GM23248 (cell line): ENCODE results near the gene IPP. TPM values are rescaled to one million over a fixed set of nuclear protein-coding genes. Genes with fewer than 3 reads are reported as not detected.
"Not testable (repeated sequence)": the region's sequence is repeated elsewhere in the genome, so short reads cannot be mapped to it uniquely, and the experiment has no call there.

ENCODE experiments used
- DNase-seq: peaks from one replicate; pipeline ENCODE4 v3.0.0-alpha.2; 2015
- H2AFZ ChIP-seq: fragments of 200-600 bp; sonication (generic); 2 replicates; pipeline ENCODE4 v1.6.1; 2016; ENCODE audit warnings: antibody characterized with exemption
- H3F3A ChIP-seq: fragments of 200-600 bp; sonication (generic); 2 replicates; pipeline ENCODE4 v1.6.1; 2016; ENCODE audit warnings: mild to moderate bottlenecking, antibody characterized with exemption, mixed run types; ENCODE audit not compliant: insufficient read depth
- H3K27ac ChIP-seq: fragments of 200-600 bp; sonication (generic); 2 replicates; pipeline ENCODE4 v1.5.1; 2016; ENCODE audit warnings: mild to moderate bottlenecking
- H3K27me3 ChIP-seq: fragments of 200-600 bp; sonication (generic); replicated peaks from 2 replicates; pipeline ENCODE4 v1.6.1; 2016; ENCODE audit warnings: mild to moderate bottlenecking; ENCODE audit not compliant: insufficient read depth
- H3K36me3 ChIP-seq: fragments of 200-600 bp; sonication (generic); 2 replicates; pipeline ENCODE4 v1.6.1; 2016; ENCODE audit warnings: low read depth, mild to moderate bottlenecking
- H3K4me1 ChIP-seq: fragments of 200-600 bp; sonication (generic); 2 replicates; pipeline ENCODE4 v1.6.1; 2016; ENCODE audit warnings: mild to moderate bottlenecking; ENCODE audit not compliant: insufficient read depth
- H3K4me2 ChIP-seq: fragments of 200-600 bp; sonication (generic); one replicate; pipeline ENCODE4 v1.6.1; 2016; ENCODE audit warnings: mild to moderate bottlenecking; ENCODE audit not compliant: unreplicated experiment
- H3K4me3 ChIP-seq: fragments of 200-600 bp; sonication (generic); 2 replicates; pipeline ENCODE4 v1.5.1; 2016; ENCODE audit warnings: mild to moderate bottlenecking
- H3K79me2 ChIP-seq: fragments of 200-600 bp; sonication (generic); 2 replicates; pipeline ENCODE4 v1.6.1; 2016; ENCODE audit warnings: mild to moderate bottlenecking; ENCODE audit not compliant: insufficient read depth
- H3K9ac ChIP-seq: fragments of 200-600 bp; sonication (generic); 2 replicates; pipeline ENCODE4 v1.6.1; 2016; ENCODE audit warnings: mild to moderate bottlenecking
- H3K9me2 ChIP-seq: fragments of 200-600 bp; sonication (generic); 2 replicates; pipeline ENCODE4 v1.6.1; 2016; ENCODE audit warnings: mixed run types, mild to moderate bottlenecking, moderate library complexity; ENCODE audit not compliant: insufficient read depth
- H3K9me3 ChIP-seq: fragments of 200-600 bp; sonication (generic); one replicate; pipeline ENCODE4 v1.6.1; 2017; ENCODE audit warnings: low read depth
- H4K20me1 ChIP-seq: fragments of 200-600 bp; sonication (generic); 2 replicates; pipeline ENCODE4 v1.6.0; 2016; ENCODE audit not compliant: insufficient read depth
- EZH2 ChIP-seq: fragments of 200-600 bp; sonication (generic); IDR thresholded peaks from 2 replicates; pipeline ENCODE4 v1.6.1; 2018; ENCODE audit warnings: antibody characterized with exemption, mild to moderate bottlenecking; ENCODE audit not compliant: insufficient read depth, poor library complexity, severe bottlenecking
- EZH2phosphoT487 ChIP-seq: fragments of 200-600 bp; sonication (generic); IDR thresholded peaks from 2 replicates; pipeline ENCODE4 v1.6.1; 2018; ENCODE audit warnings: antibody characterized with exemption, moderate library complexity, mild to moderate bottlenecking, low read depth; ENCODE audit not compliant: insufficient read depth
- WGBS, 2 experiments: methylation state at CpG; one replicate each; pipeline ENCODE4 v1.1.6; 2015 to 2017; ENCODE audit warnings: low lambda C conversion rate in 2 of 2, low coverage in 1 of 2; ENCODE audit errors: missing lambda C conversion rate in 2 of 2; 5-methylcytosine and 5-hydroxymethylcytosine counted together
- in situ Hi-C: fragments of 300-500 bp; cut with MboI; formaldehyde crosslinking; loops from 2 replicates; pipeline ENCODE4 v1.15.0; 2020
- polyA plus RNA-seq: library from polyadenylated mRNA; unstranded; fragments of >200 nt; fragmentation: Nextera tagmentation; extraction: Ambion mirVana; gene quantifications from 2 replicates; pipeline ENCODE4 v1.2.1, GENCODE V29; 2016
- total RNA-seq: library from RNA; depleted of rRNA; stranded (reverse); fragments of >200 nt; shearing (Covaris generic); gene quantifications from 2 replicates; pipeline ENCODE4 v1.2.3, GENCODE V29; 2014

Gene IPP
- total and polyA plus RNA-seq, 2 experiments from 2014 or later = 17.0 to 19.3 TPM

- no peak for DNase-seq
- no peak overlapping the region for H3K27ac ChIP-seq
- H4K20me1 ChIP-seq = no peaks in the 10 kb centered on the region
- WGBS, 2 experiments = 95 to 96% methylated on average over 3 of the region's 3 CpGs
- TF ChIP-seq EZH2 (no peak), EZH2phosphoT487 (no peak)
- no peaks in the 10 kb centered on the region for H3K79me2 ChIP-seq
- no peak overlapping the region for H3K4me3 ChIP-seq
- H3K4me2 ChIP-seq = no peak overlapping the region
- H3K4me1 ChIP-seq = peaks cover 19% of the 10 kb centered on the region
- H3K9me2 ChIP-seq = no peaks in the 10 kb centered on the region
- H2AFZ ChIP-seq = no peak overlapping the region
- H3K9me3 ChIP-seq = no peaks in the 10 kb centered on the region
- peaks cover 6% of the 10 kb centered on the region for H3K36me3 ChIP-seq
- in situ Hi-C loops = no loop called here
- H3F3A ChIP-seq = peaks cover 14% of the 10 kb centered on the region
- H3K9ac ChIP-seq = no peak overlapping the region
- no peaks in the 10 kb centered on the region for H3K27me3 ChIP-seq
Measured at GRCh38 chr1:45716700-45717099, 33.8 kb downstream of the IPP start.

- in situ Hi-C loops = no loop called here
- Histone ChIP-seq H3K9me2 (no peaks in the 10 kb centered on the region), H3K9ac (no peak overlapping the region), H3K27ac (no peak overlapping the region), H3K4me1 (peaks cover 7% of the 10 kb centered on the region; the same call in 1 of the 2 replicates), H3K9me3 (no peaks in the 10 kb centered on the region), H2AFZ (no peak overlapping the region), H3K4me2 (no peak overlapping the region), H4K20me1 (no peaks in the 10 kb centered on the region), H3K27me3 (no peaks in the 10 kb centered on the region), H3F3A (no peaks in the 10 kb centered on the region; the same call in 1 of the 2 replicates), H3K79me2 (no peaks in the 10 kb centered on the region), H3K36me3 (peaks cover 6% of the 10 kb centered on the region), H3K4me3 (no peak overlapping the region)
- 75 to 89% methylated on average over 3 of the region's 3 CpGs for WGBS, 2 experiments
- no peak for DNase-seq
- TF ChIP-seq EZH2phosphoT487 (no peak), EZH2 (no peak)
Measured at GRCh38 chr1:45713711-45714110, 36.7 kb downstream of the IPP start.

- no peaks in the 10 kb centered on the region for H3K9me2 ChIP-seq
- no peak overlapping the region for H3K9ac ChIP-seq
- DNase-seq = no peak
- no peaks in the 10 kb centered on the region for H4K20me1 ChIP-seq
- peaks cover 8% of the 10 kb centered on the region; the same call in 1 of the 2 replicates for H3F3A ChIP-seq
- no peak overlapping the region for H3K27ac ChIP-seq
- no peak overlapping the region for H2AFZ ChIP-seq
- H3K79me2 ChIP-seq = no peaks in the 10 kb centered on the region
- in situ Hi-C loops = no loop called here
- H3K36me3 ChIP-seq = peaks cover 6% of the 10 kb centered on the region
- no peaks in the 10 kb centered on the region for H3K27me3 ChIP-seq
- no peaks in the 10 kb centered on the region for H3K9me3 ChIP-seq
- no peak overlapping the region for H3K4me3 ChIP-seq
- no peaks in the 10 kb centered on the region for H3K4me1 ChIP-seq
- WGBS, 2 experiments = 93 to 100% methylated on average over 1 of the region's 1 CpG
- no peak for TF ChIP-seq EZH2phosphoT487
- TF ChIP-seq EZH2 = no peak
- no peak overlapping the region for H3K4me2 ChIP-seq
Measured at GRCh38 chr1:45704637-45705036, 45.8 kb downstream of the IPP start.

- in situ Hi-C loops = no loop called here
- TF ChIP-seq EZH2phosphoT487 (no peak), EZH2 (no peak)
- no peak overlapping the region for H3K4me3 ChIP-seq
- H3K4me1 ChIP-seq = no peaks in the 10 kb centered on the region; the same call in 1 of the 2 replicates
- peaks cover 20% of the 10 kb centered on the region; the same call in 1 of the 2 replicates for H3K36me3 ChIP-seq
- H3K27me3 ChIP-seq = no peaks in the 10 kb centered on the region
- H3K79me2 ChIP-seq = peaks cover 22% of the 10 kb centered on the region
- H3K4me2 ChIP-seq = no peak overlapping the region
- 0 out of 2 replicates have a peak, but pooled peaks cover 20% of the 10 kb centered on the region for H3F3A ChIP-seq
- no peaks in the 10 kb centered on the region for H3K9me2 ChIP-seq
- H4K20me1 ChIP-seq = no peaks in the 10 kb centered on the region
- WGBS, 2 experiments = 79 to 84% methylated on average over 7 of the region's 7 CpGs
- no peaks in the 10 kb centered on the region for H3K9me3 ChIP-seq
- DNase-seq = no peak
- no peak overlapping the region for H2AFZ ChIP-seq
- no peak overlapping the region for H3K9ac ChIP-seq
- no peak overlapping the region for H3K27ac ChIP-seq
Measured at GRCh38 chr1:45694823-45695222, 55.6 kb downstream of the IPP start.

GRCh38 chr1:45693811-45694210 is 56.6 kb downstream of the IPP start:
- H3K27ac ChIP-seq, H3K4me3 ChIP-seq, H4K20me1 ChIP-seq, DNase-seq, H3K4me1 ChIP-seq, H2AFZ ChIP-seq, H3K9ac ChIP-seq, H3K9me2 ChIP-seq, in situ Hi-C loops, H3K27me3 ChIP-seq, H3K4me2 ChIP-seq, H3K9me3 ChIP-seq: not testable (repeated sequence)
- H3K79me2 ChIP-seq = peaks cover 32% of the 10 kb centered on the region
- 0 out of 2 replicates have a peak, but pooled peaks cover 20% of the 10 kb centered on the region for H3F3A ChIP-seq
- WGBS, 2 experiments = 78 to 80% methylated on average over 8 of the region's 8 CpGs
- H3K36me3 ChIP-seq = peaks cover 20% of the 10 kb centered on the region; the same call in 1 of the 2 replicates
